ENCODE measurements around the gene CLDN17.

- TF ChIP-seq, protein P1, sequence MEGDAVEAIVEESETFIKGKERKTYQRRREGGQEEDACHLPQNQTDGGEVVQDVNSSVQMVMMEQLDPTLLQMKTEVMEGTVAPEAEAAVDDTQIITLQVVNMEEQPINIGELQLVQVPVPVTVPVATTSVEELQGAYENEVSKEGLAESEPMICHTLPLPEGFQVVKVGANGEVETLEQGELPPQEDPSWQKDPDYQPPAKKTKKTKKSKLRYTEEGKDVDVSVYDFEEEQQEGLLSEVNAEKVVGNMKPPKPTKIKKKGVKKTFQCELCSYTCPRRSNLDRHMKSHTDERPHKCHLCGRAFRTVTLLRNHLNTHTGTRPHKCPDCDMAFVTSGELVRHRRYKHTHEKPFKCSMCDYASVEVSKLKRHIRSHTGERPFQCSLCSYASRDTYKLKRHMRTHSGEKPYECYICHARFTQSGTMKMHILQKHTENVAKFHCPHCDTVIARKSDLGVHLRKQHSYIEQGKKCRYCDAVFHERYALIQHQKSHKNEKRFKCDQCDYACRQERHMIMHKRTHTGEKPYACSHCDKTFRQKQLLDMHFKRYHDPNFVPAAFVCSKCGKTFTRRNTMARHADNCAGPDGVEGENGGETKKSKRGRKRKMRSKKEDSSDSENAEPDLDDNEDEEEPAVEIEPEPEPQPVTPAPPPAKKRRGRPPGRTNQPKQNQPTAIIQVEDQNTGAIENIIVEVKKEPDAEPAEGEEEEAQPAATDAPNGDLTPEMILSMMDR (IDR thresholded peaks at IDR 0.05; ENCODE audit: poor library complexity), result no peak
- TF ChIP-seq EZH2 (IDR thresholded peaks at IDR 0.05; ENCODE audit: borderline replicate concordance), result no peak
Measured at GRCh38 chr21:30148906-30149305, 17.7 kb downstream of the CLDN17 start.

Measured in hepatocyte (in vitro differentiated cells).